PFSK-1 (cell line): ENCODE measurements around the gene TNNT1.

Experiments used
- FOXP2 ChIP-seq: optimal IDR thresholded peaks from 2 replicates; pipeline ENCODE3; 2011; ENCODE audit warnings: borderline replicate concordance, control low read depth, inconsistent platforms; ENCODE audit not compliant: insufficient read depth; ENCODE audit errors: extremely low read length, extremely low read depth
- POLR2AphosphoS5 ChIP-seq: IDR thresholded peaks from 2 replicates; pipeline ENCODE4 v1.6.1; 2012; ENCODE audit warnings: low read depth, mild to moderate bottlenecking, control low read depth, low read length, moderate library complexity
- REST ChIP-seq, 2 experiments: IDR thresholded peaks; 2 replicates each; pipeline versions ENCODE4 v1.6.1 to v1.8.0; 2011 to 2012; ENCODE audit warnings: low read depth in 2 of 2, low read length in 2 of 2, control low read depth in 1 of 2, inconsistent platforms in 1 of 2, mild to moderate bottlenecking in 1 of 2, moderate library complexity in 1 of 2; ENCODE audit not compliant: insufficient read depth in 1 of 2
- SIN3A ChIP-seq: IDR thresholded peaks from 2 replicates; pipeline ENCODE4 v1.6.1; 2012; ENCODE audit warnings: mild to moderate bottlenecking, low read length, moderate library complexity, borderline replicate concordance; ENCODE audit not compliant: insufficient read depth
- TAF1 ChIP-seq: IDR thresholded peaks from 2 replicates; pipeline ENCODE4 v1.6.1; 2012; ENCODE audit warnings: low read length, control low read depth, borderline replicate concordance; ENCODE audit not compliant: insufficient read depth

Gene TNNT1

GRCh38 chr19:55101261-55101660 is 47.7 kb downstream of the TNNT1 start:
- no peak for TF ChIP-seq SIN3A
- no peak for TF ChIP-seq FOXP2
- no peak for TF ChIP-seq REST (IDR thresholded peaks at IDR 0.05; ENCODE audit: insufficient read depth in 1 of 2, low read depth in 2 of 2, low read length in 2 of 2)
- TF ChIP-seq POLR2AphosphoS5: no peak
- no peak for TF ChIP-seq TAF1

- TF ChIP-seq REST (IDR thresholded peaks at IDR 0.05; ENCODE audit: insufficient read depth in 1 of 2, low read depth in 2 of 2, low read length in 2 of 2) (no peak), TAF1 (no peak), POLR2AphosphoS5 (no peak), SIN3A (no peak), FOXP2 (no peak)
These were observed 49.2 kb downstream of the TNNT1 start for GRCh38 chr19:55099557-55100506.

GRCh38 chr19:55098716-55099556 is 50.1 kb downstream of the TNNT1 start:
- TF ChIP-seq TAF1 (no peak), REST (IDR thresholded peaks at IDR 0.05; ENCODE audit: insufficient read depth in 1 of 2, low read depth in 2 of 2, low read length in 2 of 2) (no peak), POLR2AphosphoS5 (no peak), FOXP2 (no peak), SIN3A (no peak)

- TF ChIP-seq SIN3A: no peak
- TF ChIP-seq TAF1: no peak
- no peak for TF ChIP-seq REST (IDR thresholded peaks at IDR 0.05; ENCODE audit: insufficient read depth in 1 of 2, low read depth in 2 of 2, low read length in 2 of 2)
- TF ChIP-seq POLR2AphosphoS5: no peak
- no peak for TF ChIP-seq FOXP2
These were observed 50.9 kb downstream of the TNNT1 start for GRCh38 chr19:55097864-55098715.
